Activated naive CD8-positive, alpha-beta T cell treated with anti-CD3 and anti-CD28 coated beads, Interleukin-2, amount 10 ng/mL, durations not matched to agents 7 days and 5 days (primary cell): ENCODE data around the gene STRAP. TPM values are rescaled to one million over a fixed set of nuclear protein-coding genes. Genes with fewer than 3 reads are reported as not detected.
"Not testable (repeated sequence)": the region's sequence is repeated elsewhere in the genome, so short reads cannot be mapped to it uniquely, and the experiment has no call there.

Experiments used
- ATAC-seq: fragments of 150-1000 bp; cut with Tn5 transposase; one replicate; pipeline ENCODE4 v1.10.0; 2021; ENCODE audit warnings: low read depth, moderate library complexity
- POLR2A ChIA-PET: fragments of 350-600 bp; sonication (Branson Sonifier 250); formaldehyde crosslinking; loops from one replicate; lab custom pipeline; 2021; ENCODE audit warnings: antibody characterized with exemption; lab: Charles Lee
- DNase-seq: peaks from one replicate; pipeline ENCODE4 v3.0.0; 2021
- H3K27ac Mint-ChIP-seq: one replicate; pipeline ENCODE4 v1.8.0; 2022; ENCODE audit warnings: mild to moderate bottlenecking, mixed read lengths
- H3K27me3 Mint-ChIP-seq: one replicate; pipeline ENCODE4 v1.8.0; 2022; ENCODE audit warnings: mild to moderate bottlenecking, moderate library complexity, mixed read lengths
- H3K36me3 Mint-ChIP-seq: one replicate; pipeline ENCODE4 v1.8.0; 2021; ENCODE audit warnings: mild to moderate bottlenecking, mixed read lengths
- H3K4me1 Mint-ChIP-seq: one replicate; pipeline ENCODE4 v1.8.0; 2021; ENCODE audit warnings: mixed read lengths
- H3K4me3 Mint-ChIP-seq: one replicate; pipeline ENCODE4 v1.8.0; 2022; ENCODE audit warnings: mild to moderate bottlenecking, moderate library complexity, mixed read lengths
- H3K9me3 Mint-ChIP-seq: one replicate; pipeline ENCODE4 v1.8.0; 2021; ENCODE audit warnings: mixed read lengths
- total RNA-seq, 2 experiments: library from RNA; stranded (reverse); gene quantifications; one replicate each; pipeline ENCODE4 v1.2.3, GENCODE V29; 2021

STRAP gene
- total RNA-seq, 2 experiments from 2014 or later, result 59.3 to 60.3 TPM

DNA sequence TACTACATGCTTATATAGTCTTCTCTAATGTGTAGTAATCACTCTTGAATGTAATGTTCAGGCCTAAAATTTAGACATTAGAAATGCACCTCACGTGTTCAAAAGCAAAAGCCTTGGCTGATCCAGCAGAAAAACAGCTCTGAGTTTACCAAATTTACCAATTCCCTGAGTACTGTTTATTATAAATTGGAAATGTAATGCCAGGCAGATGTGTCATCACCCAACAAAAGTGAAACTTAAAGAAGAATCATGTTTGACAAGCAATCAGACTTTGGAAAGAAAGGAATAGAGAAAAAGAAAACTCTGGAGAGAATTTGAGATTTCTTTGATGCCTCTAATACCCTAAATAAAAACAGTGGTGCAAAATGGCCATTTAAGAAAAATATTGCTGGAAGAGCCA lies 26.5 kb upstream of the STRAP start:
- no peaks in the 10 kb centered on the region for H3K4me1 Mint-ChIP-seq
- H3K36me3 Mint-ChIP-seq, result no peaks in the 10 kb centered on the region
- DNase-seq, result no peak
- H3K4me3 Mint-ChIP-seq, result no peak overlapping the region
- H3K27me3 Mint-ChIP-seq, result peaks cover 9% of the 10 kb centered on the region
- POLR2A ChIA-PET, result no interaction called here
- no peak overlapping the region for H3K27ac Mint-ChIP-seq
- ATAC-seq, result no peak
- no peaks in the 10 kb centered on the region for H3K9me3 Mint-ChIP-seq

DNA sequence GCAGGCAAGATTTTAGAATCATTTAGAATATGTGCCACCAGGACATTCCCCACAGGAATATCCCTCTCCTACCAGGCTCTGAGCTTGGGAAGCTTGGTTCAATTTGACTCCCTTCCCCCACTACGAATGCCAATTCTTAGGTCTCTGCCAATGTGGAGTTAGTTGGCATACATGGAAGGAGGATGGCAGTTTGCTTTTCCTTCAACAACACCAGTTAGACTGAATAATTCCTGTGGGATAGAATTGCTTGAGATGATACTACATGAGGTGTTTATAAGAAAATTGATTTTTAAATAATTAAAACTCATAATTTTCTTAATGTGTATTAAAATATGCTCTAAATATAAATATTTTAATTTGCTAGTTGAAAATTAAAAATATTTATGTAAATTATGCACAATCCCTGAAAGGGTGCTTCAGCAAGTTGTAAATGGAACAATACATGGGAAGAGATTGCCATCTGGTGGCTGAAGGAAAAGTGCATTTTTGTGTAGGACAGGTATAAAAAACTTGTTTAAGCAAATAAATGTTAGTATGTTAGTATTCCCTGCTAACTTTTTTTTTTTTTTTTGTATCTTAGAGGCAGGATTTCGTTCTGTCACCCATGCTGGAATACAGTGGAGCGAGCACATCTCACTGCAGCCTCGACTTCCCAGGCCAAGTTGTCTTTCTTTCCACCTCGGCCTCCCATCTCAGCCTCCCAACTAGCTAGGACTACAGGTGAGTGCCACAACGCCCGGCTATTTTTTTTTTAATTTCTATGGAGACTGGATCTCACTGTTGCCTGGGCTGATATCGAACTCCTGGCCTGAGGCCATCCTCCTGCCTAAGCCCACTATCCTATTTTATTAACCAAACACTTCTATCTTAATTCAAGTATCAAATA lies 25.8 kb upstream of the STRAP start:
- H3K36me3 Mint-ChIP-seq, result no peaks in the 10 kb centered on the region
- no peaks in the 10 kb centered on the region for H3K4me1 Mint-ChIP-seq
- no peak overlapping the region for H3K27ac Mint-ChIP-seq
- POLR2A ChIA-PET, result interaction anchor here (0.7 kb wide), 1 partner anchor 158 kb away, joined by 5 read pairs; no protein-coding TSS in a partner anchor
- DNase-seq (no peak), ATAC-seq (no peak)
- H3K4me3 Mint-ChIP-seq, result no peak overlapping the region
- peaks cover 9% of the 10 kb centered on the region for H3K27me3 Mint-ChIP-seq
- H3K9me3 Mint-ChIP-seq, result no peaks in the 10 kb centered on the region

DNA sequence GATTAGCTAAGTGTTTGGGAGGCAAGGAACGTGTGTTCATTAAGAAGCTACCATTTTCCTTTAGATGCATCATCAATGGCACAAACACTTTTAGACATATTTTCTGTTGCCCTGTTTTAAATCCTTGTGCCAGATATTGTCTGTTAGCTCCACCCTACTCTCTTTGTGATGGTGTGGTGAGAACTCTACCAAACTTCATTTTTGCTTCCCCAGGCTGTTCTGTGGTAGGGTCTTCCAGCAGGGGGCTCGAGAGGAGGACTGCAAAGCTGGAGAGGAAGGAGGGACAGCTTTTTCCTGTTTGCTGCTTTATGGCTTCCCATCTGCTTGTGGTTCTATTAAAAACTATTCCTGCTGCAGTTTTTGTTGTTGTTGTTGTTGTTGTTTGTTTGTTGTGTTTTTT lies 23.8 kb upstream of the STRAP start:
- no peak overlapping the region for H3K4me3 Mint-ChIP-seq
- peaks cover 1% of the 10 kb centered on the region for H3K4me1 Mint-ChIP-seq
- ATAC-seq, result no peak
- H3K27ac Mint-ChIP-seq, result no peak overlapping the region
- no peaks in the 10 kb centered on the region for H3K9me3 Mint-ChIP-seq
- no peak for DNase-seq
- peaks cover 16% of the 10 kb centered on the region for H3K27me3 Mint-ChIP-seq
- POLR2A ChIA-PET, result no interaction called here
- no peaks in the 10 kb centered on the region for H3K36me3 Mint-ChIP-seq

GRCh38 chr12:15859116-15859515 lies 23.1 kb upstream of the STRAP start:
- ATAC-seq (no peak), DNase-seq (no peak)
- POLR2A ChIA-PET, result no interaction called here
- Mint-ChIP-seq H3K27ac (no peak overlapping the region), H3K36me3 (no peaks in the 10 kb centered on the region), H3K9me3 (no peaks in the 10 kb centered on the region), H3K27me3 (peaks cover 16% of the 10 kb centered on the region), H3K4me3 (no peak overlapping the region), H3K4me1 (peaks cover 7% of the 10 kb centered on the region)

DNA sequence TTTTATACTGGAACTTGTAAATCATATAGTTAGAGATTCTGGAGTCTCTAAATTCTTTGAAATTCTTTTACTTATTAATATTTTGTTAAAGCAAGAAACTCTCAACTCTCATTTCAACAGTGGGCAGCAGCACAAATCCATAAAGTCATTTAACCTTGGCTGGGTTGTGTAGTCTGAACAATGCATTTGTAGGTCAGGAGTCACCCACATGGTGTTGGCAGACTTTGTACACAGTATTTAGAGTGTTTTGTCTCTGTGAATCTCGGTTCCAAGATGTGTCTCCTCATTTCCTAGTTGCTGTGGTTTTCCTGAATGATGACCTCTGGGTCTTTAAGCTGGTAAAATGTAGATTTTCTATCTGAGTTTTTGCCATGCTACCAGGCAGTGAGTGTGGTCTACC lies 20.8 kb upstream of the STRAP start:
- no peaks in the 10 kb centered on the region for H3K9me3 Mint-ChIP-seq
- H3K27me3 Mint-ChIP-seq, result peaks cover 23% of the 10 kb centered on the region
- peaks cover 8% of the 10 kb centered on the region for H3K4me1 Mint-ChIP-seq
- no peaks in the 10 kb centered on the region for H3K36me3 Mint-ChIP-seq
- POLR2A ChIA-PET, result no interaction called here
- DNase-seq, result no peak
- no peak overlapping the region for H3K27ac Mint-ChIP-seq
- ATAC-seq, result no peak
- no peak overlapping the region for H3K4me3 Mint-ChIP-seq

GRCh38 chr12:15862840-15863239 lies 19.3 kb upstream of the STRAP start:
- peaks cover 8% of the 10 kb centered on the region for H3K4me1 Mint-ChIP-seq
- no peak overlapping the region for H3K4me3 Mint-ChIP-seq
- H3K27me3 Mint-ChIP-seq, result peaks cover 24% of the 10 kb centered on the region
- DNase-seq, result no peak
- no peaks in the 10 kb centered on the region for H3K36me3 Mint-ChIP-seq
- ATAC-seq, result no peak
- no peak overlapping the region for H3K27ac Mint-ChIP-seq
- POLR2A ChIA-PET, result no interaction called here
- no peaks in the 10 kb centered on the region for H3K9me3 Mint-ChIP-seq

DNA sequence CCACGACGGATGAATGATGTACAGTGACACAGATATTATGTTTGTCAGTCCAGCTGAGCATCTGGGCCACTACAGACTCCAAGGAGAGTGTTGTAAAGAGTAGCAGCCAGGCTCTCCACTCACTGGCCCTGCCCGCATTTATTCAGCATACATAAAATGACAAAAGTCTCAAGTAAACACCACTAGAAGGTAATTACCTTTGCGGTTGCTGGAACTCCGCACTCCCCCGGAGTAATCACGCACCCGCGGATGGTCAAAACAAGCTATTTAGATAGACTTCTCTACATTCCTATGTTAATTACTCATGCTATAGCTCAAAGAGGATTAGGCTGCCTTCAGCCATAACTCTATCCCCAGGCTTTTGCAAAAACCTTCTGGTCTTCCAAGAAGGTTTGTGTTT lies 18.8 kb upstream of the STRAP start:
- Mint-ChIP-seq H3K36me3 (no peaks in the 10 kb centered on the region), H3K4me1 (peaks cover 8% of the 10 kb centered on the region), H3K4me3 (no peak overlapping the region), H3K9me3 (no peaks in the 10 kb centered on the region), H3K27ac (no peak overlapping the region), H3K27me3 (peaks cover 25% of the 10 kb centered on the region)
- DNase-seq (no peak), ATAC-seq (no peak)
- POLR2A ChIA-PET, result no interaction called here

DNA sequence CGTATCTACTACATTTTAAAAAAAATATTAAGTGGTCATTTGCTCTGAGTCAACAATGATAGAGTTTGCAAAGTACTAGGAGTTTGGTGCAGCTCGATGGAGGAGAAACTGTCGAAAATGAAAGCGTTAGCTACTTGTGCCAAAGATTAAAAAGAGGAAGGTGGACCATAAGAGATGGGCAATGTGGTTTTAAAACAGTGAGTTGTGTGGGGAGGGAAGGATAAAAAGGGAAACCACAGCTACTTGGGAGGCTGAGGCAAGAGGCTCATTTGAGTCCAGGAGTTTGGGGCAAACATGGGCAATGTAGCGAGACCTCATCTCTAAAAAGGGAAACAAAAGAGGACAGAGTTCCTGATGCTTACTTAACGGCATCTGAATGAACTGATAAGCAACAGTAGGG lies 18.2 kb upstream of the STRAP start:
- peaks cover 26% of the 10 kb centered on the region for H3K27me3 Mint-ChIP-seq
- H3K36me3 Mint-ChIP-seq, result no peaks in the 10 kb centered on the region
- ATAC-seq (no peak), DNase-seq (no peak)
- peaks cover 8% of the 10 kb centered on the region for H3K4me1 Mint-ChIP-seq
- POLR2A ChIA-PET, result no interaction called here
- H3K4me3 Mint-ChIP-seq, result peak overlapping the region; percentile 57
- no peaks in the 10 kb centered on the region for H3K9me3 Mint-ChIP-seq
- H3K27ac Mint-ChIP-seq, result peak overlapping the region; percentile 22

- Mint-ChIP-seq H3K9me3 (peaks cover 3% of the 10 kb centered on the region), H3K4me1 (peaks cover 6% of the 10 kb centered on the region), H3K27me3 (peaks cover 19% of the 10 kb centered on the region), H3K36me3 (no peaks in the 10 kb centered on the region), H3K4me3 (no peak overlapping the region), H3K27ac (no peak overlapping the region)
- POLR2A ChIA-PET, result no interaction called here
- DNase-seq (no peak), ATAC-seq (no peak)
Observed at GRCh38 chr12:15868186-15868585, 14.0 kb upstream of the STRAP start.

- peaks cover 9% of the 10 kb centered on the region for H3K4me1 Mint-ChIP-seq
Observed at GRCh38 chr12:15873556-15873955, 8.6 kb upstream of the STRAP start.

DNA sequence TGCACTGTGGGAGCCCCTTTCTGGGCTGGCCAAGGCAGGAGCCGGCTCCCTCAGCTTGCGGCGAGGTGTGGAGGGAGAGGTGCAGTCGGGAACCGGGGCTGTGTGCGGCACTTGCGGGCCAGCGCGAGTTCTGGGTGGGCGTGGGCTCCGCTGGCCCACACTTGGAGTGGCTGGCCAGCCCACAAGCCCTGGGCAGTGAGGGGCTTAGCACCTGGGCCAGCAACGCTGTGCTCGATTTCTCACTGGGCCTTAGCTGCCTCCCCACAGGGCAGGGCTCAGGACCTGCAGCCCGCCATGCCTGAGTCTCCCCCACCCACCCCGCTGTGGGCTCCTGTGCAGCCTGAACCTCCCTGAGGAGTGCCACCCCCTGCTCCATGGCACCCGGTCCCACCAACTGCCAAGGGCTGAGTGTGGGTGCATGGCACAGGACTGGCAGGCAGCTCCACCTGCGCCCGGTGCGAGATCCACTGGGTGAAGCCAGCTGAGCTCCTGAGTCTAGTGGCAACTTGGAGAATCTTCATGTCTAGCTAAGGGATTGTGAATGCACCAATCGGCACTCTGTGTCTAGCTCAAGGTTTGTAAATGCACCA lies 7.5 kb upstream of the STRAP start:
- ATAC-seq, H3K9me3 Mint-ChIP-seq, H3K4me3 Mint-ChIP-seq, DNase-seq, H3K4me1 Mint-ChIP-seq, H3K27ac Mint-ChIP-seq, H3K36me3 Mint-ChIP-seq, H3K27me3 Mint-ChIP-seq: not testable (repeated sequence)
- POLR2A ChIA-PET, result interaction anchor here (0.5 kb wide), 1 partner anchor 21 kb away, joined by 4 read pairs; no protein-coding TSS in a partner anchor

More at GRCh38 chr12:15873556-15873955, 8.6 kb upstream of the STRAP start:
- POLR2A ChIA-PET, result interaction anchor here (0.5 kb wide), 1 partner anchor 43 kb away, joined by 4 read pairs; no protein-coding TSS in a partner anchor
- ATAC-seq (no peak), DNase-seq (no peak)
- Mint-ChIP-seq H3K9me3 (peaks cover 3% of the 10 kb centered on the region), H3K4me3 (no peak overlapping the region), H3K27ac (no peak overlapping the region), H3K27me3 (peaks cover 5% of the 10 kb centered on the region), H3K36me3 (peaks cover 3% of the 10 kb centered on the region)

GRCh38 chr12:15875863-15876262 lies 6.3 kb upstream of the STRAP start:
- DNase-seq (no peak), ATAC-seq (no peak)
- POLR2A ChIA-PET, result no interaction called here
- Mint-ChIP-seq H3K36me3 (peaks cover 3% of the 10 kb centered on the region), H3K4me3 (peak overlapping the region; percentile 77), H3K27ac (no peak overlapping the region), H3K27me3 (peaks cover 2% of the 10 kb centered on the region), H3K4me1 (peaks cover 11% of the 10 kb centered on the region), H3K9me3 (peaks cover under 1% of the 10 kb centered on the region)

- POLR2A ChIA-PET, result no interaction called here
- Mint-ChIP-seq H3K9me3 (no peaks in the 10 kb centered on the region), H3K36me3 (peaks cover 9% of the 10 kb centered on the region), H3K27ac (no peak overlapping the region), H3K4me1 (peaks cover 34% of the 10 kb centered on the region), H3K4me3 (no peak overlapping the region), H3K27me3 (peaks cover 2% of the 10 kb centered on the region)
- no peak for ATAC-seq
- no peak for DNase-seq
Observed at GRCh38 chr12:15879413-15879812, 2.8 kb upstream of the STRAP start.

DNA sequence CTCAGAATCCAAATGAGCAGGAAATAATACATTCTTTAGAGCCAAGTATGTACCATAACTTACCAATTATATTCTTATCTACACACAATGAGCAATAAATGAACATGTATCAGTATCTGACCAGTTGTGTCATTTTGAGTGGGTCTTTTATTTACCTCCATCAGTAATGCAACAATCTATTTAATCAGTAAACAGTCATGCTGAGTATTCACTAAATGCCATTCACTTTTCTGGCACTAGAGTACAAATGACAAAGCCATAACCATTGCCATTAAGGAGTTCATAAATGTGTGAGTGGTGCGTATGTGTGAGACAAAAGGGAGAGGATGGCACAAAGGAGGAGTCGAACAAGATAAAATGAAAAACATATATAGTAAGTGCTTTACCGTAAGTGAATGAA lies 1.5 kb upstream of the STRAP start:
- H3K4me3 Mint-ChIP-seq, result peak overlapping the region; percentile 18
- peaks cover 16% of the 10 kb centered on the region for H3K36me3 Mint-ChIP-seq
- no peak for DNase-seq
- POLR2A ChIA-PET, result interaction anchor here (2.0 kb wide), 1 partner anchor 30 kb away, joined by 9 read pairs; the partner anchor contains the start of gene DERA
- peaks cover 36% of the 10 kb centered on the region for H3K4me1 Mint-ChIP-seq
- no peaks in the 10 kb centered on the region for H3K9me3 Mint-ChIP-seq
- H3K27ac Mint-ChIP-seq, result peak overlapping the region; percentile 37
- ATAC-seq, result no peak
- H3K27me3 Mint-ChIP-seq, result peaks cover 2% of the 10 kb centered on the region
